HG03469 (cell line): ENCODE measurements around the gene SLC26A1.
"Not testable (repeated sequence)": the region's sequence is repeated elsewhere in the genome, so short reads cannot be mapped to it uniquely, and the experiment has no call there.

Experiments used
- ATAC-seq: cut with Tn5 transposase; IDR thresholded peaks from one replicate; pipeline ENCODE4 v1.9.1; 2021; ENCODE audit warnings: mild to moderate bottlenecking, moderate library complexity, moderate number of reproducible peaks; ENCODE audit not compliant: unreplicated experiment

Gene SLC26A1

DNA sequence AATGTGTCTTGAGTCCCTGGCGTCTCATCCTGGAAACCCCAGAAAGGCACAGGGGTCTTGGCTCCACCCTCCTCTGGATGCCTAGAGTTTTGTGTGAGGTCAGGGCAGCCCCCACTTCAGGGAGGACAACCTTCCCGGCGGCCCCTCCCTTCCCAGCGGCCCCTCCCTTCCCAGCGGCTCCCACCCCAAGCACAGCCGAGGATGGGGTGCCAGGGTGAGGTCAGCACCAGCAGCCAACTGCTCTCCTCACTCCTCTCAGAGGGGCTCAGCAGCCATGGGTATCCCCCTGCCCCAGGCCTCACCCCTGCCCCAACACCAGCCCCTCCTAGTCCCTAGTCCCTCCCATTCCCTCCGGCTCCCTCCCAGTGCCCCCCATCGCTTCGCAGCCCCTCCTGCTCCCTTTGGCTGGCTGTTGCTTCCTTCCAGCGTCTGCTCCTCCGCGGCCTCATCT is 37.2 kb downstream of the SLC26A1 start:
- no peak for ATAC-seq

DNA sequence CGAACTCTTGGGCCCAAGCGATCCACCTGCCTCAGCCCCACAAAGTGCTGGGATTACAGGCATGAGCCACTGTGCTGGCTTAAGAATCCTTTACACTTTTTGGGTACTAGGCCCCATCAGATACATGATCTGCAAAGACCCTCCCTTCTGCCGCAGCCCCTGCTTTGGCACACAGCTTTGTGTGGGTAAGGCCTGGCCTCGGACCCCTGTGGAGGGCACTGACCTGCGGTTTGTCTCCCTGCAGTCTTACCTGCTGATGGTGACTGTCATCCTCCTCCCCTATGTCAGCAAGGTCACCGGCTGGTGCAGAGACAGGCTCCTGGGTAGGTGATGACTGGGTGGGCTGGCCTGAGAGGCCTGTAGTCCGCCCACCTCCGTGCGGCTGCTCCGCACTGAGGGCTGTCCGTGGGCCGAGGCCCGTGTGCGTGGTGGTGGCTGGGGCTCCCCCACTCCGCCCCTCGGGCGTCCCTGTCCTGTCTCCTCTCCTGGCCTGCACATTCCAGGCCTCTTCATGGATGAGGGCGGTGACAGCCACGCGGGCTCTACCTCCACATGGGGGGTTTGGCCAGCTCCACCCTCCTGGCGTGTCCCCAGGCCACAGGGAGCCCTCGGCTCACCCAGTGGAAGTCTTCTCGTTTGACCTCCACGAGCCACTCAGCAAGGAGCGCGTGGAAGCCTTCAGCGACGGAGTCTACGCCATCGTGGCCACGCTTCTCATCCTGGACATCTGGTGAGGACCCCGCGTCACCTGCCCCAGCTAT is 37.9 kb downstream of the SLC26A1 start:
- ATAC-seq = no peak

DNA sequence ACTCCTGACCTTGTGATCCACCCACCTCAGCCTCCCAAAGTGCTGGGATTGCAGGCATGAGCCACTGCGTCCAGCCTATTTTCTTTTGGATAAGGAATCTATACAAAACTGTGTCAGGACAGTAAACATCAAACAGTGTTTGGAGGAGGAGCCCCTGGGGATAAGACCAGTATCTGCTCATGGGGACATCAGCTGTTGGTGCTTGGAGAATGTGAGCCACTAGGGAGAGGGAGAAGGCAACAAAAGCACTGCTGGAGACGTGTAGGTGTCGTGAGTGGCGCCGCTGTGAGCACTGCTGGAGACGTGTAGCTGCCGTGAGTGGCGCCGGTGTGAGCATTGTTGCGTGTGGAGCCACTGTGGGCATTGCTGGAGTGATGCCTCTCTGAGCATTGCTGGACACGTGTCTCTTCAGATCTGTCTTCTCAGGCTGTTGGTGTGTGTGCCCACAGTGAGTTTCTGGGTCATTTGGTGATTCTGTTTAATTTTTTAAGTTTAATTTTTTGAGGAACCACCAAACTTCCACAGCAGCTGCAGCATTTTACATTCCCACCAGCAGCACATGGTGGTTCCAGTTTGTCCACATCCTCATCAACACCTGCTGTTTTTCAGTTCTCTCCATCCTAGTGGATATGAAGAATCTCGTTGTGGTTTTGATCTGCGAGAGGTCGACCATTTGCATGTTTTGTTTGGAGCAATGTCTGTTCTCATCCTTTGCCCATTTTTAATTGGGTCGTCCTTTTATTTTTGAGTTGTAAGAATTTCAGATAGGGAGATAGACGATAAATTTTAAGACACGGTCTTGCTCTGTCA is 38.8 kb downstream of the SLC26A1 start:
- ATAC-seq = no peak

DNA sequence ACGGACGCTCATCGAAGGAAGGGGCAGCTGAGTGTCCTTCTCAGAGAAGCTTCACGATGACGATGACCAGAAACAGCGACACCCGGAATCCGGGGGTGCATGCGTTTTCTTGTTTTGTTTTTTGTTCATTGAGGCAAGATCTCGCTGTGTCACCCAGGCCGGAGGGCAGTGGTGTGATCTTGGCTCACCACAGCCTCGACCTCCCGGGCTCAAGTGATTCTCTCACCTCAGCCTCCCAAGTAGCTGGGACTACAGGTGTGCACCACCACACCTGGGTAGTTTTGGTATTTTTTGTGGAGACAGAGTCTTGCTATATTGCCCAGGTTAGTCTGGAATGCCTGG is 39.7 kb downstream of the SLC26A1 start:
- no peak for ATAC-seq

DNA sequence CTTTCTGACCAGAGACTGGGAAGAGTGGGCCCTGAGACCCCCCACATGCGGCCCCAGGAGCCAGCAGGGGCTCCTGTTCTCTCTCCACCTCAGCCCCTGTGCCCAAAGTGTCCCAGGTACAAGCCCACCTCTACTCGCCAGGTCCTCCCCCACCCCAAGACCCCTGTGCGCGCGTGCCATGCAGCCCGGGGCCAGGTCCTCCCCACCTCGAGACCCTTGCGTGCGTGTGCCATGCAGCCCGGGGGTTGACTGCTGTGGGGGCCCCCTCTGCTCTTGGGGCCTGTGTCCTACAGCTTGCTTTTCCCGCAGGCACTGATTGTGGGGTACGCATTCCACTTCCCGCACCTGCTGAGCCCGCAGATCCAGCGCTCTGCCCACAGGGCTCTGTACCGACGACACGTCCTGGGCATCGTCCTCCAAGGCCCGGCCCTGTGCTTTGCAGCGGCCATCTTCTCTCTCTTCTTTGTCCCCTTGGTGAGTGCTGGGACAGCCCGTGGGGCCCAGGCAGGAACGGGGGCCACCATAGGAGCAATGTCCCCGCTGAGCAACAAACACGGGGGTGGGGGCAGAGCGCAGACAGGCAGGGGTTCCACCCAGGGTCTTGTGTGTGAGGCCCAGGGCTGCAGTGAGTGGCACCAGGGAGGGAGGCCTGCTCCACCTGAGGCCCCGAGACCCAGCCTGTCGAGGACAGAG is 40.2 kb downstream of the SLC26A1 start:
- ATAC-seq = no peak

DNA sequence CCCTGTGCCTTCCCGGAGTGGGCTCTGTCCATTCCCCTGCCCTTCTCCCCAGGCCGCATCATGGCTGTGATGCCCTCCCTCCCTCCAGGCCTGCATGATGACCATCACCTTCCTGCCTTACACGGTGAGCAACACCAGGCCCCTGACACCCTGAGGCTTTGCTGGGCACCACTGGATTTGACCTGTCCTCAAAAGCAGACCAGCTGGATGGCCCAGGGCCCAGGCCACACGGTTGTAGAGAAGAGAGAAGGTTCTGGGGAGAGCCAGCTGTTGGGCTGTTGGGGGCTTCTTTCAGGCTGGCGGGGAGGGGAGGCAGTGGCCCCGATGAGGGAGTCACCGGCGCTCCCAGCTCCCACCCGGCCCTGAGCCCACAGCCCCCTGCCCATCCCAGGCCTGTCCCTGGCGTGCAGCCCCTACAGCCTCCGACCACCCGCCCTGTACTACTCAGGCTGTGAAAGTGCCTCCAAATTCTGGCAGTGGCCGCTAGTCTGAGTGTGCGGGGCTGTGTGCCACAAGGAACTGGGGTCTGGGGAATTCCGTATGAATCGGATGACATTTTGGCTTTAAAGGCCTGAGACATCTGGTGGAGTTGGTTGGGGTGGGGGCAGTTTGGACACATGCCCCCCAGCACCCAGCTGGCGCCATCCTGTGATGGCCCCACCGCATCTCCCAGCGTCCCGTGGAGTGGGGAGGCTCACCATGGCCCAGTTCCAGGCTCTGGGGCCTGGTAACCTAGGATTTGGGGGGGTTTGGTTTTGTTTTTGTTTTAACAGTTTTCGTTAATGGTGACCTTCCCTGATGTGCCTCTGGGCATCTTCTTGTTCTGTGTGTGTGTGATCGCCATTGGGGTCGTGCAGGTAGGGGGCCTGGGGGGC is 41.4 kb downstream of the SLC26A1 start:
- ATAC-seq = no peak

DNA sequence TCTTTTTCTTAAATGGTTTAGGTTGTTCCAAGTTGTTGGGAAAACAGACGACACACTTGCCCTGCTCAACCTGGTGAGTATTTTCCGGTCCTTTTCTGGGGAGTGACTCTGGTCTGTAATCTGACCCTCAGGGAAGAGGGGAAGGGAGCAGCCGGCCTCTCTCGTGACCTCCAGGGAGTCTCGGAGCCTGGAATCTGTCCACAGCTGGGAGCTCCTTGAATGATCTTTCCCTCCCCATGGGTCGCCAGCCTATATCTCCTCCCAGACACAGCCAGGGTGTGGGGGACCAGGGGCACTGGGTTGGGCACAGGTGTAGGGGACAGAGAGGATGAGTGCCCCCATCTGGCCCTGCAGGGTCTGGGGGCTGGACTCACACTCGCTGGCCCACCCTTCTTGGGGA is 42.0 kb downstream of the SLC26A1 start:
- ATAC-seq = no peak

DNA sequence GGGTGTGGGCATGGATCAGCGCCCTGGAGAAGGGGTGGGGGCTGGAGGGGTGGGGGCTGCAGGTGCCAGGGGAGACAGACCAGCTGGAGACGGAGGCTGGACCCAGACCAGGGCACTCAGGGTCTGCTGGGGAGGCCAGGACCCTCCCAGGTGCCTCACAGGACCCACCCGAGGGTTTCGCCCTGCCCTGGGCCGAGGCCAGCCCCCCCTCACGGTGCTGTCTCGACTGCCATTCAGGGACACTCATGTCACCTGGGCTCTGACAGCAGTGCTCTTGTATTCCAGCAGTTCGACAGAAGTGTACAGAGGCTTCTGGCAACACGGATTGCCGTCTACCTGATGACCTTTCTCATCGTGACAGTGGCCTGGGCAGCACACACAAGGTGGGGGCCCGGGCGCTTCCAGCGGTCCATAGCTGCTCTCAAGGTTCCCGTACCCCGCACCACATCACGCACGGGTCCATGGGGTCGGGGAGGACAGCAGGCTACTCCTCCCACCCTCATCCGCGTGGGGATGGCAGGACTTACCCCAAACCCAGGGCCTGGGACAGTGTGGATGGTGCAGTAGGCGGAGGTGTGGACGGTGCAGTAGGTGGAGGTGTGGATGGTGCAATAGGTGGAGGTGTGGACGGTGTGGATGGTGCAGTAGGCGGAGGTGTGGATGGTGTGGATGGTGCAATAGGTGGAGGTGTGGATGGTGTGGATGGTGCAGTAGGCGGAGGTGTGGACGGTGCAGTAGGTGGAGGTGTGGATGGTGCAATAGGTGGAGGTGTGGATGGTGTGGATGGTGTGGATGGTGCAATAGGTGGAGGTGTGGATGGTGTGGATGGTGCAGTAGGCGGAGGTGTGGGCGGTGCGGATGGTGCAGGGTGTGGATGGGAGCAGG is 42.8 kb downstream of the SLC26A1 start:
- no peak for ATAC-seq

DNA sequence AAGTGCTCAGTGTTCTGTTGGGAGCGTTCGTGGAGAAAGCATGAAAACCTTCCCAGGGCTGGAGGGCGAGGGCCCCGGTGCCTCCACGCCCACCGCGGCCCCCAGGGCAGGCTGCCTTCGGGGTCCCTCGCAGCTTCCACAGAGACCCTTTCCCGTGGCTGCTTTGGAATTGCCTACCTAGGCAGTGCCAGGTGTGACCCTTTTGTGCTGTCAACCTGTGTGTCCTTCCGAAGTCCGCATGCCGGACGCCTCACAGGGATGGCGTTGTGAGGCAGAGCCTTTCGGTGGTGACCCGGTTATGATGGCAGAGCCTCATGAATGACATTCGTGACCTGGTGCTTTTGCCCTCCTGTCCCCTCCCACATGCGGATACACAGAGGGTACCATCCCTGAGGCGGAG is 43.5 kb downstream of the SLC26A1 start:
- ATAC-seq = no peak

DNA sequence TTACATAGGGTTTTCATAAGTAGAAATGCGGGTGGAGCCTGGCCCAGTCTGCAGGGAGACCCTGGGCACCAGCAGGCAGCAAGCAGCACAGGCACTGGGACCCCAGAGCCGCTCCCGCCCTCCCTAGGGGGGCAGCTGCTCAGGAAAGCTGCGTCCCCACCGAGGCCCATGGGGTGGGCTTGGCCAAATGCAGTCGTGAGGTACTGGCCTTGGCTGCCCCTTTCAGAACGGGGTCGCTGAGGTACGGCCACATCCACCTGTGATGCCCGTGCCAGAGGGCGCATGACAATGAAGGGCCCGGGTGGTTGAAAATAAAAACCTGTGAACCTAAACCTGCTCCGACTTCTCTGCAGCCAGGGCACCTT is 44.3 kb downstream of the SLC26A1 start:
- no peak for ATAC-seq

DNA sequence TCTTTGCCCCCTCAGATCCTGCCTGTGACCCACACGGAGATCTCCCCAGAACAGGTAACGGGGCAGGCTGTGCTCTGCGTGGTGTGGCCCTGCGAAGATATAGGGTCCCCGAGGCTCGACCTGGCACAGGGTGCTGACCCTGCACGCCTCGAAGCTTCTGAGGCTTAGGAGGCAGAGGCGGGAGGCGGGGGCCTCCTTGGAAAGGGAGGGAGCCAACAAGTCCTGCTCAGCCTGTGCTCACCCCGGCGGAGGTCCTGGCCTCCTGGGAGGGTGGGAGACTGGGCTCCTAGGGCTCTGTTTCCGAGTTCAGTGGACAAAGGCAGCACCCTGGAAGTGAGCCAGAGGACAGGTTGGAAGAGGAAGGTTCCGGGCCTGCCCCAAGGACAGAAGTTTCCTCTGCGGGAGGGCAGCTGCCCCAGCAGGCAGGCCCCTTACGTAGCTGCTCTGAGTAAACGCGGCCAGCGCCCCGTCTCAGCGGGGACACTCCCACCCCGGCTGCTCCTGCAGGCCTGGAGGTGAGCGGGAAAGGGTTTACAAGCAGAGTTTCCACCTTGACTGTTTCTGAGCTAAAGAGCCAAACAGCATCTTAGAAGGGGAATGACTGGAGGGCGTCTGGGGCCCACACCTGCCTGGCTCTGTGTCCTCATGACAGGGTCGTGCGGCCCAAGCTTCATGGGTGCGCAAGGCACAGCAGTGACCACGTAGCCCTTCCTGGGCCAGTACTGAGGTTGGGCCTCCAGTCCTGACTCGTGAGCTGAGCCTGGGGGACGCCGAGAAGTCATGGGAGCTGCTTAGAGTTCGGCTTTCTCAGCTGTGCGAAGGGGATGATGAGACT is 44.9 kb downstream of the SLC26A1 start:
- no peak for ATAC-seq

DNA sequence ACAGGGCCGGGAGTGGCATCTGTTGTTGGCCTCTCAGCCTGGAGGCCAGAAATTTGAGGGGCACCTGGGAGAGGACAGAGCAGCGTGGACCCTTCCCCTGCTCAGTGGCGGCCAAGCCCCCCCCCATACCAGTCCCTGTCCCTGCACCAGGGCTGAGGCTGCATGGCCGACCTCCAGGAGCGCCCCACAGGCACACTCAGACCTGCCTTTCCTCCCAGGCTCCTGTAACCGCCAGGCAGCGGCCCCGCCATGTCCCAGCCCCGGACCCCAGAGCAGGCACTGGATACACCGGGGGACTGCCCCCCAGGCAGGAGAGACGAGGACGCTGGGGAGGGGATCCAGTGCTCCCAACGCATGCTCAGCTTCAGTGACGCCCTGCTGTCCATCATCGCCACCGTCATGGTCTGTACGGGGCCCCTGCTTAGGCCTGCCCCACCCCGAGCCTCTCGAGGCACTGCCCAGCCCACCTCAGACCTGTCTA is 45.7 kb downstream of the SLC26A1 start:
- ATAC-seq = no peak

DNA sequence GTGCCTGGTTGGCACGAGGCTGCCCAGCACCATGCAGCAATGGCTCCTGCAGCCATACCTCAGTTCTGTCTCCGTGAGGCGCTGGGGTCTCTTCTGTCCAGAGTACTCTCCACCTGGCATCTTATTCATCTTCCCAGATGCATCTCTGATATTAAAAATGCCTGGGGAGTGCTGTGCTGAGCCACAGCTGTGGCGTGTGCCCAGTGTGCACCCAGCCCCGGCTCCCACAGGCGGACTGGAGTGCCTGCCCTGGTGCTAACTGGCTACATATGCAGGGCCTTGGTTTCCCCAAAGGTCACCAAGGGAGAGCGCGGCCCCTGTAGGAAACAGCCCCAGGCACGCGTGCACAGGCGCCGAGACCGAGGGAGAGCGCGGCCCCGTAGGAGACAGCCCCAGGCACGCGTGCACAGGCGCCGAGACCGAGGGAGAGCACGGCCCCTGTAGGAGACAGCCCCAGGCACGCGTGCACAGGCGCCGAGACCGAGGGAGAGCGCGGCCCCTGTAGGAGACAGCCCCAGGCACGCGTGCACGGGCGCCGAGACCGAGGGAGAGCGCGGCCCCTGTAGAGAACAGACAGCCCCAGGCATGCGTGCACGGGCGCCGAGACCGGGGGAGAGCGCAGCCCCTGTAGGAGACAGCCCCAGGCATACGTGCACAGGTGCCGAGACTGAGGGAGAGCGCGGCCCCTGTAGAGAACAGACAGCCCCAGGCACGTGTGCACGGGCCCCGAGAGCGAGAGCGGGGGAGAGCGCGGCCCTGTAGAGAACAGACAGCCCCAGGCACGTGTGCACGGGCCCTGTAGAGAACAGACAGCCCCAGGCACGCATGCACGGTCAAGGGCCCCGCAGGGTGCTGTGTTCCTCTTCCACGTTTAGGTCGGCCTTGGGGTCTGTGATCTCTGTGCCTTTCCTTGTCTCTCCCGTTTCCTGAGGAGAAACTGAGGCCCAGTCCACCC is 46.4 kb downstream of the SLC26A1 start:
- no peak for ATAC-seq

DNA sequence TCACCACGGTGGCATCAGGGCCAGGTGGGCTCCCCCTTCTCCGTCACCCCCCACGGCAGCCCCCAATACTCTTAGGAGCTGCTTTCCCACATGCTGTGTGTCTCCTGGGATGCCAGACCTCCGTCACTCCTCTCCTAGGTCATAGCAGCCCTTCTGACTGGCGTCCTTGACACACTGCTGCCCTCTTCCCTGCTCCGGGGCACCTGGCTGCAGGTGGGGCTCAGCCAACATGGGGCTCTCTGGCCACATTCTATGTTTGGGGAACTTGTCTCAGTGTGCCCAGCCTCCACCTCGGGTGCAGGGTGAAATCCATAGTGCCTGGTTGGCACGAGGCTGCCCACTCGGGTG is 47.1 kb downstream of the SLC26A1 start:
- no peak for ATAC-seq

DNA sequence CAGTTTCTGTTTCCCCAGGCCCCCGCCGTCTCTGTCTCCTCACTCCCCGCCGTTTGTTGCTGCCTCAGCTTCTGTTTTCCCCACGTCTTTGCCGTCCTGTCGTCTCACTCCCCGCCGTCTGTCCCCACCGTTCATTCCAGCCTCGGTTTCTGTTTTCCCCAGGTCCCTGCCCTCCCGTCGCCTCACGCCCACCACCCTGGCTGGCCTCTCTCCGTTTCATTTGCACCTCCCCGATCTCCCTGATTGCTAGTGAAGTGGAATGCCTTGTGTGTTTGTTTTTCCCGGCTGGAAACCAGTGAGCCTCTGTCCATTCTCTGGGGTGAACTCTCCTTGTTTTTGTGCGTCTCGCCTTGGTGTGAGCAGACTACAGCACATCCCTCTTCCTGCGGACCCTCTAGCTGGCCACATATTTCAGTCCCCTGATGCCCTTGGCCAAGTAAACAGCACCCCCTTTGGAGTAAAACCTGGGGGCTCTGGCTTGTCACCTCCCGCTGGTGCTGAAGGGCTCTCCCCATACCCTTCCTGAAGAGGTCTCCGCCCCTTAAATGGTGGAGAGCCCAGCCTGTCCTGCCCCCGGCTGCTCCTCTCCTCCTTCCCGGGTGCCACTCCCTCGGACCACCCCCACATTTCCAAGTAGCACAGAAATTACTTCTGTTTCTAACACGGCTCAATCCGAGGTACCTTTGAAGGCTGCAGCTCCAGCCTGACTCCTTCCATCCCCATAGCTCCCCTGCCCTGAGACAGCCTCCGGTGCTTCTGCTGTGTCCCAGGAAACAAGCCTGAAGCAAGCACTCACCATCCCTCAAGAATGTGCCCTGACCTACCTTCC is 47.7 kb downstream of the SLC26A1 start:
- no peak for ATAC-seq

DNA sequence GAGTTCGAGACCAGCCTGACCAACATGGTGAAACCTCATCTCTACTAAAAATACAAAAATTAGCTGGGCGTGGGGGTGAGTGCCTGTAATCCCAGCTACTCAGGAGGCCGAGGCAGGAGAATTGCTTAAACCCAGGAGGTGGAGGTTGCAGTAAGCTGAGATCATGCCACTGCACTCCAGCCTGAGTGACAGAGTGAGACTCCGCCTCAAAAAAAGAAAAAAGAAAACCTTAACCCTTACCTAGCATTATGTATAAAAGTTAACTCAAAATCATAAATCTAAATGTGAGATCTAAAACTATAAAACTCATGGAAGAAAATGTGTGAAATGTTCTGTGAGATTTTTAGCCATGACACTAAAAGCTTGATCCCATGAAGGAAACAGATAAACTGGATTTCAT is 53.7 kb downstream of the SLC26A1 start:
- ATAC-seq = not testable (repeated sequence)
